ENCODE data around the gene PFKFB4.

DNA sequence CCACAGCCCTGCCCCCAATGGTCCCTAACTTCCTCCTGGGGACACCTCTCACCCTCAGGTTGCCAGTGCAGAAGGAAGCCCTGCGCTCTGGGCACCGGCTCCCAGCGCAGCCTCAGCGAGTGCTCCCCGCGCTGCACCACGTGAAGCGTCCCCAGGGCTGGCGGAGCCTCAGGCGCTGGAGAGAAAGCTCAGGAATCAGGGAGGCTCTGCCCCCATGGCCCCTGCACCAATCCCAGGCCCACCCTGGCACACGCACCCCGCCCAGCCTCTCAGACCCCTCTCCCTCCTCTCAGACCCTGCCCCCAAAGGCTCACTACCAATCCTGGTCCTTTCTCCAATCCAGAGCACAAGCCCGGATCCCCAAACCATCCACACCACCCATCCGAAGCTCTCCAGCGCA lies 31.6 kb upstream of the PFKFB4 start:
- TF ChIP-seq, protein P1, sequence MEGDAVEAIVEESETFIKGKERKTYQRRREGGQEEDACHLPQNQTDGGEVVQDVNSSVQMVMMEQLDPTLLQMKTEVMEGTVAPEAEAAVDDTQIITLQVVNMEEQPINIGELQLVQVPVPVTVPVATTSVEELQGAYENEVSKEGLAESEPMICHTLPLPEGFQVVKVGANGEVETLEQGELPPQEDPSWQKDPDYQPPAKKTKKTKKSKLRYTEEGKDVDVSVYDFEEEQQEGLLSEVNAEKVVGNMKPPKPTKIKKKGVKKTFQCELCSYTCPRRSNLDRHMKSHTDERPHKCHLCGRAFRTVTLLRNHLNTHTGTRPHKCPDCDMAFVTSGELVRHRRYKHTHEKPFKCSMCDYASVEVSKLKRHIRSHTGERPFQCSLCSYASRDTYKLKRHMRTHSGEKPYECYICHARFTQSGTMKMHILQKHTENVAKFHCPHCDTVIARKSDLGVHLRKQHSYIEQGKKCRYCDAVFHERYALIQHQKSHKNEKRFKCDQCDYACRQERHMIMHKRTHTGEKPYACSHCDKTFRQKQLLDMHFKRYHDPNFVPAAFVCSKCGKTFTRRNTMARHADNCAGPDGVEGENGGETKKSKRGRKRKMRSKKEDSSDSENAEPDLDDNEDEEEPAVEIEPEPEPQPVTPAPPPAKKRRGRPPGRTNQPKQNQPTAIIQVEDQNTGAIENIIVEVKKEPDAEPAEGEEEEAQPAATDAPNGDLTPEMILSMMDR (IDR thresholded peaks at IDR 0.05; ENCODE audit: low read length) = no peak
- no peak for TF ChIP-seq EZH2 (IDR thresholded peaks at IDR 0.05; ENCODE audit: borderline replicate concordance, low read length)

Measured in OCI-LY1 (cell line).